Measurements from ENCODE around the gene BCKDHB.

DNA sequence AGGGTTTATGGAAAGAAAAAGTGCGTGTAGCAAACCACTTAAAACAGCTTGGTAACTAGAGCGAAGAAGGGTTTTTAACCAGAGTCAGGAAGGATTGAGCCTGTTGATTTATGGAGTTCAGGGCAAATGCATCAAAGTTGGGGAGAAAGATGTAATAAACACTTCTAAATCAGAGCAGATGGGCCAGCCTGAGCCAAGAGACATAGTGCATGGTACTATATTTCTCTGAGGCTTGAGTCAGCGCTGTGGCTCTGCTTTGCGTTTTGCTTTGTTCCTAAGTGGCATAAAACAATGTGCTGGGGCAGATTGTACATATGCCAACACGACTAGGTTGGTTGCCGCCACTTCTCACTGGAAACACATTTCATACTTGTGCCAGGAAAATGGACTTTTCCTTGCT is 111.3 kb downstream of the BCKDHB start:
- TF ChIP-seq, protein P1, sequence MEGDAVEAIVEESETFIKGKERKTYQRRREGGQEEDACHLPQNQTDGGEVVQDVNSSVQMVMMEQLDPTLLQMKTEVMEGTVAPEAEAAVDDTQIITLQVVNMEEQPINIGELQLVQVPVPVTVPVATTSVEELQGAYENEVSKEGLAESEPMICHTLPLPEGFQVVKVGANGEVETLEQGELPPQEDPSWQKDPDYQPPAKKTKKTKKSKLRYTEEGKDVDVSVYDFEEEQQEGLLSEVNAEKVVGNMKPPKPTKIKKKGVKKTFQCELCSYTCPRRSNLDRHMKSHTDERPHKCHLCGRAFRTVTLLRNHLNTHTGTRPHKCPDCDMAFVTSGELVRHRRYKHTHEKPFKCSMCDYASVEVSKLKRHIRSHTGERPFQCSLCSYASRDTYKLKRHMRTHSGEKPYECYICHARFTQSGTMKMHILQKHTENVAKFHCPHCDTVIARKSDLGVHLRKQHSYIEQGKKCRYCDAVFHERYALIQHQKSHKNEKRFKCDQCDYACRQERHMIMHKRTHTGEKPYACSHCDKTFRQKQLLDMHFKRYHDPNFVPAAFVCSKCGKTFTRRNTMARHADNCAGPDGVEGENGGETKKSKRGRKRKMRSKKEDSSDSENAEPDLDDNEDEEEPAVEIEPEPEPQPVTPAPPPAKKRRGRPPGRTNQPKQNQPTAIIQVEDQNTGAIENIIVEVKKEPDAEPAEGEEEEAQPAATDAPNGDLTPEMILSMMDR (IDR thresholded peaks at IDR 0.05) = no peak
- TF ChIP-seq EZH2 (IDR thresholded peaks at IDR 0.05; ENCODE audit: borderline replicate concordance, insufficient read depth, low read depth, low read length, poor library complexity, severe bottlenecking) = no peak

Measured in B cell (primary cell).